Endothelial cell (in vitro differentiated cells): ENCODE results near the gene ABCF2. TPM values are rescaled to one million over a fixed set of nuclear protein-coding genes. Genes with fewer than 3 reads are reported as not detected.

ENCODE experiments used
- DNase-seq: peaks from one replicate; pipeline ENCODE4 v3.0.0; 2021; ENCODE audit warnings: low spot score
- H3K27ac Mint-ChIP-seq: one replicate; pipeline ENCODE4 v1.8.0; 2021; ENCODE audit warnings: mixed read lengths, inconsistent platforms; ENCODE audit not compliant: unreplicated experiment
- H3K27me3 Mint-ChIP-seq: one replicate; pipeline ENCODE4 v1.8.0; 2021; ENCODE audit warnings: mild to moderate bottlenecking, moderate library complexity, mixed read lengths, inconsistent platforms; ENCODE audit not compliant: unreplicated experiment
- H3K36me3 Mint-ChIP-seq: one replicate; pipeline ENCODE4 v1.8.0; 2021; ENCODE audit warnings: mild to moderate bottlenecking, low read depth, mixed read lengths, inconsistent platforms; ENCODE audit not compliant: unreplicated experiment
- H3K4me1 Mint-ChIP-seq: one replicate; pipeline ENCODE4 v1.8.0; 2021; ENCODE audit warnings: mild to moderate bottlenecking, mixed read lengths, inconsistent platforms; ENCODE audit not compliant: unreplicated experiment
- H3K4me3 Mint-ChIP-seq: one replicate; pipeline ENCODE4 v1.8.0; 2021; ENCODE audit warnings: mild to moderate bottlenecking, mixed read lengths, inconsistent platforms; ENCODE audit not compliant: unreplicated experiment
- H3K9me3 Mint-ChIP-seq: one replicate; pipeline ENCODE4 v1.8.0; 2021; ENCODE audit warnings: mixed read lengths, inconsistent platforms; ENCODE audit not compliant: unreplicated experiment
- CTCF ChIP-seq: fragments of 200-600 bp; sonication (generic); IDR thresholded peaks from one replicate; pipeline ENCODE4 v1.5.0; 2021; ENCODE audit warnings: antibody characterized with exemption; ENCODE audit not compliant: unreplicated experiment
- total RNA-seq: library from RNA; stranded (reverse); fragmentation: NEBNext Ultra II Directional; extraction: Animal tissue kit (Norgen Biotek cat#: 25700); gene quantifications from one replicate; pipeline ENCODE4 v1.2.1, GENCODE V29; 2021; ENCODE audit not compliant: unreplicated experiment

The ABCF2 gene
- total RNA-seq, 1 donor from 2014 or later, result 39.6 TPM

- Mint-ChIP-seq H3K27ac (no peak overlapping the region), H3K9me3 (no peaks in the 10 kb centered on the region), H3K36me3 (peaks cover 10% of the 10 kb centered on the region), H3K4me3 (no peak overlapping the region), H3K27me3 (peaks cover 15% of the 10 kb centered on the region), H3K4me1 (peaks cover 9% of the 10 kb centered on the region)
- TF ChIP-seq CTCF, result no peak
- DNase-seq, result no peak
Observed at GRCh38 chr7:151175793-151176311, 51.2 kb downstream of the ABCF2 start.

- Mint-ChIP-seq H3K36me3 (peaks cover 10% of the 10 kb centered on the region), H3K4me3 (no peak overlapping the region), H3K27me3 (peaks cover 15% of the 10 kb centered on the region), H3K27ac (no peak overlapping the region), H3K4me1 (peaks cover 9% of the 10 kb centered on the region), H3K9me3 (no peaks in the 10 kb centered on the region)
- no peak for DNase-seq
- TF ChIP-seq CTCF, result no peak
Observed at GRCh38 chr7:151175047-151175792, 51.8 kb downstream of the ABCF2 start.

GRCh38 chr7:151174246-151175046, 52.6 kb downstream of the ABCF2 start:
- peaks cover 22% of the 10 kb centered on the region for H3K27me3 Mint-ChIP-seq
- H3K36me3 Mint-ChIP-seq, result peaks cover 10% of the 10 kb centered on the region
- H3K4me1 Mint-ChIP-seq, result peaks cover 9% of the 10 kb centered on the region
- DNase-seq, result no peak
- H3K27ac Mint-ChIP-seq, result no peak overlapping the region
- no peaks in the 10 kb centered on the region for H3K9me3 Mint-ChIP-seq
- H3K4me3 Mint-ChIP-seq, result no peak overlapping the region
- TF ChIP-seq CTCF, result no peak

GRCh38 chr7:151173386-151174245, 53.4 kb downstream of the ABCF2 start:
- no peak for DNase-seq
- Mint-ChIP-seq H3K4me3 (no peak overlapping the region), H3K27ac (peak overlapping the region; percentile 42), H3K4me1 (peaks cover 8% of the 10 kb centered on the region), H3K9me3 (no peaks in the 10 kb centered on the region), H3K27me3 (peaks cover 26% of the 10 kb centered on the region), H3K36me3 (peaks cover 10% of the 10 kb centered on the region)
- TF ChIP-seq CTCF, result no peak
